Activated naive CD4-positive, alpha-beta T cell (primary cell): ENCODE results near the gene KLF11.
"Not testable (repeated sequence)": the region's sequence is repeated elsewhere in the genome, so short reads cannot be mapped to it uniquely, and the experiment has no call there.

Experiments used
- DNase-seq, 4 experiments: peaks; one replicate each; lab custom pipeline; 2025; lab: John Stamatoyannopoulos, UW

Gene KLF11

GRCh38 chr2:10009811-10010781 lies 33.3 kb upstream of the KLF11 start:
- DNase-seq: no peak

GRCh38 chr2:10010861-10011605 lies 32.3 kb upstream of the KLF11 start:
- not testable (repeated sequence) for DNase-seq

- DNase-seq: not testable (repeated sequence)
Measured at GRCh38 chr2:10011606-10012325, 31.6 kb upstream of the KLF11 start.

GRCh38 chr2:10012366-10012962 lies 30.9 kb upstream of the KLF11 start:
- DNase-seq: not testable (repeated sequence)

- no peak for DNase-seq
Measured at GRCh38 chr2:10012963-10013461, 30.3 kb upstream of the KLF11 start.

- not testable (repeated sequence) for DNase-seq
Measured at GRCh38 chr2:10013651-10014417, 29.5 kb upstream of the KLF11 start.

DNA sequence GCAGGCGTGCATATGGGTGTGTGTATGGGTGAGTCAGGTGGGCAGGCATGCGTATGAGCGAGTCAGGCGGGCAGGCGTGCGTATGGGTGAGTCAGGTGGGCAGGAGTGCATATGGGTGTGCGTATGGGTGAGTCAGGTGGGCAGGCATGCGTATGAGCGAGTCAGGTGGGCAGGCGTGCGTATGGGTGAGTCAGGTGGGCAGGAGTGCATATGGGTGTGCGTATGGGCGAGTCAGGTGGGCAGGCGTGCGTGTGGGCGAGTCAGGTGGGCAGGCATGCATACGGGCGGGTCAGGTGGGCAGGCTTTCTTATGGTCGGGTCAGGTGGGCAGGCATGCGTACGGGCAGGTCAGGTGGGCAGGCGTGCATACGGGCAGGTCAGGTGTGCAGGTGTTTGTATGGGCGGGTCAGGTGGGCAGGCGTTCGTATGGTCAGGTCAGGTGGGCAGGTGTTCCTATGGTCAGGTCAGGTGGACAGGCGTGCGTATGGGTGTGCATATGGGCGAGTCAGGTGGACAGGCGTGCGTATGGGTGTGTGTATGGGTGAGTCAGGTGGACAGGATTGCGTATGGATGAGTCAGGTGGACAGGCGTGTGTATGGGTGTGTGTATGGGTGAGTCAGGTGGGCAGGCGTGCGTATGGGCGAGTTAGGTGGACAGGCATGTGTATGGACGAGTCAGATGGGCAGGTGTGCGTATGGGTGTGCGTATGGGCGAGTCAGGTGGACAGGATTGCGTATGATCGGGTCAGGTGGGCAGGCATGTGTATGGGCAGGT lies 28.7 kb upstream of the KLF11 start:
- DNase-seq: no peak

DNA sequence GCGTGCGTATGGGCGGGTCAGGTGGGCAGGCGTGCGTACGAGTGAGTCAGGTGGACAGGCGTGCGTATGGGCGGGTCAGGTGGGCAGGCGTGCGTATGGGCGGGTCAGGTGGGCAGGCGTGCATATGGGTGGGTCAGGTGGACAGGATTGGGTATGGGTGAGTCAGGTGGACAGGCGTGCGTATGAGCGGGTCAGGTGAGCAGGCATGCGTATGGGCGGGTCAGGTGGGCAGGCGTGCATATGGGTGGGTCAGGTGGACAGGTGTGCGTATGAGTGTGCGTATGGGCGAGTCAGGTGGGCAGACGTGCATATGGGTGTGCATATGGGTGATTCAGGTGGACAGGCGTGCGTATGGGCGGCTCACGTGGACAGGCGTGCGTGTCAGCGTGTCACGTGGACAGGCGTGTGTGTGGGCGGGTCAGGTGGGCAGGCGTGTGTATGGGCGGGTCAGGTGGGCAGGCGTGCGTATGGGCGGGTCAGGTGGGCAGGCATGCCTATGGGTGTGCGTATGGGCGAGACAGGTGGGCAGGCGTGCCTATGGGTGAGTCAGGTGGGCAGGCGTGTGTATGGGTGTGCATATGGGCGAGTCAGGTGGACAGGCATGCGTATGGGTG lies 27.9 kb upstream of the KLF11 start:
- DNase-seq: not testable (repeated sequence)

GRCh38 chr2:10016001-10016801 lies 27.1 kb upstream of the KLF11 start:
- DNase-seq: no peak

DNA sequence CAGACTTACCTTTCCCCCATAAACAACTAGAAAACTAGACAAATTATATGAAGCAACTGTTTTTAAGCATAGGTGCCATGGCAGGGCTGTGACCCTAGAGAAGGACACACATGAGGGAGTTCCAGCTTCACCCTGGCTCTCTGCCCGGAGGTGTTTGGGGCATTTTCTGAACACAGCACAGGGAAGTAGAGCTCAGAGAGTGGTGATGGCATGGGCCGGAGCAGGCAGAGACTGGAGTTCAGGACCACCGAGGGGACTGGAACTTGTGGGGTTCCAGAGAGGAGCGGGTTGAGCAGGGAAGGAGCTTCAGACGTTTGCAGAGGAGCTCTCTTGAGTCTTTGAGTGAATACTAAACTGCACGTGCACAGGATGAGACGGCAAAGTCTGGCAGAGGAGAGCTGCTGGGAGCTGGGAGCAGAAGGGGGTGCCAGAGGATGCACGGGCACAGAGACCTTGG lies 26.5 kb upstream of the KLF11 start:
- DNase-seq: no peak

DNA sequence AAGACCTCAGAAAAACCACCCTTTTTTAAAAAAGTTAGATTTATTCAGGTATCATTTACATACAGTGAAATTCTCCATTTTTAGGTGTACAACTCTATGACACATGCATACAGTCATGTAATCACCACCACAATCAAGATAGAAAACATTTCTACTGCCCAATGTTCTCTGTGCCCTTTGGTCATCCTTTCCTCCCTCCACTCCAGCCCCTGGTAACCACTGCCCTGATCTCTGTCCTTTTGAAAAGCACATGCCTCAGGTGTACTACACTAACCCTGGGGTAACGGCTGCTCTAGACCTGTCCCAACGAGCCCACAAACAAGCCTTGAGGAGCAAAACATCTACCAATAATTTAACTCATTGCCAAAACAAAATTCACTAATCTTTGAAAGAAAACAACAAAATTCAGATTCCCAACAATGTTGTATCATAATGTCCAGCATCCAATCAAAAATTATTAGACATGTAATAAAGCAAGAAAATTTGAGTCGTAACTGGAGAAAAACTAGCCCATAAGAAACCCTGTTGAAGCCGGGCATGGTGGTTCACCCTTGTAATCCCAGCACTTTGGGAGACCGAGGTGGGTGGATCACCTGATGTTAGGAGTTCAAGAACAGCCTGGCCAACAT lies 25.9 kb upstream of the KLF11 start:
- DNase-seq: no peak

- DNase-seq: no peak
Measured at GRCh38 chr2:10019174-10019573, 24.2 kb upstream of the KLF11 start.

DNA sequence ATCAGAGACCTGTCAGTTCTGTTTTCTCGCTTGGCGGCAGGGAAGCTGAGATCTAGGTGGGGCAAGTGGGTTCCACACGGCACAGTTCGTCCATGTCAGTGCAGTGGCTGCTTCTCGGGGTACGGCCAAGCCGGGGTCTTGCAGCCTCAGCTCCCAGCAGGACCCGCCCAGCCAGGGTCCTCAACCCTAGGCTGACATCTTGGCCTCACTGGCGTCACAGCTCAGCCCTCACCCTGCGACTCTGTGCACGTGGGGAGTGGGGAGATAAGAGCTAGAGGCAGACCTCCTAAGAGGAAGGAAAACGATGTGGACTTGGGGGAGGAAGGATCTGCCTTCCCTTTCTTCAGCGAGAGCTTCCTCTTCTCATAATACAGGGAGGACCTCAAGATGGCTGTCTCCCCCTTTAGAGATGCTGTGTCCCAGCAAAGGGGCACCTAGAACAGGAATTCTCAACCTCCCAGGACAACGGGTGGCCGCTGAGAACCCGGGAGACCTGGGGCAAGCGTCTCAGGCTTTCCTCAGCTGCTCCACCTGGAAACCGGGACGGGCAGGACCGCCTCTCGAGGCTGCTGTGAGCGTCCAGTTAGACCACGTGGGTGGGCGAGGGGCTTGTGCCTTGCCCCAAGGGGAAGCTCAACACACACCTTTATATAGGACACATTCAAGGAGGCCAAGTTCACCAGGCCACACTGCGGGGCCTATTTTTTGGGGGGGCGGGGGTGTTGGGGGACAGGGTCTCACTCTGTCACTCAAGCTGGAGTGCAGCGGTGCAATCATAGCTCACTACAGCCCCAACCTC lies 23.5 kb upstream of the KLF11 start:
- no peak for DNase-seq

- no peak for DNase-seq
Measured at GRCh38 chr2:10022041-10022421, 21.3 kb upstream of the KLF11 start.

DNA sequence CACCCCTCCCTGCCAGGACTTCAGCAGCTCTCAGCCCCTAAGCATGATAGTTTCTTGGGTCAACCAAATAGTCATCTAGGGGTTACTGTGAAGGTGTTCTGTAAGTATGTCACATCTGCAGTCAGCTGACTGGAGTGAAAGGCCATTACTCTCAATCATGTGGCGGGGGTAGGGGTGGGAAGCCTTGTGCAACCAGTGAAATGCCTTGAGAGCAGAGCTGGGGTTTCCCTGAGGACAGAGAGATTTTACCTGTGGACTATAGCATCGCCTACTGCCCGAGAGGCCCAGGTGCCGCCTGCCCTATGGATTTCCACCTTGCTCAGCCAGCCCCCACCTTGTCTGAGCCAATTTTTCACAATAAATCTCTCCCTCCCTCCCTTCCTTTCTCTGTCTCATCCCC lies 20.9 kb upstream of the KLF11 start:
- no peak for DNase-seq

GRCh38 chr2:10022966-10023662 lies 20.2 kb upstream of the KLF11 start:
- DNase-seq: no peak
